HEK293T (cell line): ENCODE results near the gene CAPN9.
"Not testable (repeated sequence)": the region's sequence is repeated elsewhere in the genome, so short reads cannot be mapped to it uniquely, and the experiment has no call there.

Experiments used
- CTCF ChIA-PET: fragments of 350-600 bp; formaldehyde crosslinking; extraction: SDS; loops from one replicate; lab custom pipeline; 2021; ENCODE audit warnings: antibody characterized with exemption, inconsistent platforms; lab: Yijun Ruan, JAX
- POLR2A ChIA-PET: fragments of 350-600 bp; formaldehyde crosslinking; extraction: SDS; loops from one replicate; lab custom pipeline; 2020; ENCODE audit warnings: antibody characterized with exemption, inconsistent platforms; lab: Yijun Ruan, JAX
- DNase-seq: peaks from one replicate; pipeline ENCODE4 v3.0.0; 2012; ENCODE audit warnings: mixed read lengths; ENCODE audit errors: extremely low spot score
- ARNT ChIP-seq: fragments of 450-650 bp; IDR thresholded peaks from 2 replicates; pipeline ENCODE4 v1.6.1; 2017; ENCODE audit warnings: mild to moderate bottlenecking
- BHLHE40 ChIP-seq: fragments of 450-650 bp; IDR thresholded peaks from 2 replicates; pipeline ENCODE4 v1.6.1; 2016; ENCODE audit warnings: mild to moderate bottlenecking, moderate library complexity, borderline replicate concordance
- CTBP1 ChIP-seq: fragments of 450-650 bp; IDR thresholded peaks from 2 replicates; pipeline ENCODE4 v1.6.1; 2016; ENCODE audit warnings: borderline replicate concordance
- ELF4 ChIP-seq: fragments of 450-650 bp; IDR thresholded peaks from 2 replicates; pipeline ENCODE4 v1.6.1; 2017; ENCODE audit warnings: antibody characterized with exemption
- FOXA1 ChIP-seq: fragments of 450-650 bp; IDR thresholded peaks from 2 replicates; pipeline ENCODE4 v1.6.1; 2016; ENCODE audit warnings: mild to moderate bottlenecking
- FOXK2 ChIP-seq: fragments of 450-650 bp; IDR thresholded peaks from 2 replicates; pipeline ENCODE4 v1.6.1; 2016; ENCODE audit warnings: mild to moderate bottlenecking
- FOXM1 ChIP-seq: fragments of 450-650 bp; IDR thresholded peaks from 2 replicates; pipeline ENCODE4 v1.6.1; 2017; ENCODE audit warnings: mild to moderate bottlenecking, borderline replicate concordance
- HDGF ChIP-seq: fragments of 450-650 bp; IDR thresholded peaks from 2 replicates; pipeline ENCODE4 v1.6.1; 2017; ENCODE audit warnings: antibody characterized with exemption, borderline replicate concordance
- L3MBTL2 ChIP-seq: fragments of 450-650 bp; conservative IDR thresholded peaks from 2 replicates; pipeline ENCODE4 v1.6.1; 2016; ENCODE audit warnings: mild to moderate bottlenecking
- LEF1 ChIP-seq: fragments of 450-650 bp; IDR thresholded peaks from 2 replicates; pipeline ENCODE4 v1.6.1; 2017; ENCODE audit warnings: mild to moderate bottlenecking, borderline replicate concordance
- NFRKB ChIP-seq: fragments of 450-650 bp; IDR thresholded peaks from 2 replicates; pipeline ENCODE4 v1.6.1; 2016; ENCODE audit warnings: mild to moderate bottlenecking, moderate library complexity
- PKNOX1 ChIP-seq: fragments of 450-650 bp; IDR thresholded peaks from 2 replicates; pipeline ENCODE4 v1.6.1; 2016
- SP1 ChIP-seq: fragments of 450-650 bp; IDR thresholded peaks from 2 replicates; pipeline ENCODE4 v1.6.1; 2017
- SUZ12 ChIP-seq: fragments of 450-650 bp; IDR thresholded peaks from 2 replicates; pipeline ENCODE4 v1.6.1; 2016; ENCODE audit warnings: mild to moderate bottlenecking
- TARDBP ChIP-seq: fragments of 450-650 bp; IDR thresholded peaks from 2 replicates; pipeline ENCODE4 v1.6.1; 2016
- ZNF384 ChIP-seq: fragments of 450-650 bp; IDR thresholded peaks from 2 replicates; pipeline ENCODE4 v1.6.1; 2016

CAPN9 gene

GRCh38 chr1:230844561-230844960, 97.4 kb downstream of the CAPN9 start:
- TF ChIP-seq HDGF (no peak), NFRKB (no peak), ARNT (no peak), SUZ12 (no peak), L3MBTL2 (no peak), ELF4 (no peak), FOXA1 (no peak), PKNOX1 (no peak), TARDBP (no peak), BHLHE40 (no peak), CTBP1 (no peak), FOXM1 (no peak)
- CTCF ChIA-PET: no interaction called here
- POLR2A ChIA-PET: no interaction called here
- DNase-seq: no peak

- DNase-seq, CTCF ChIA-PET, POLR2A ChIA-PET: not testable (repeated sequence)
These were observed 98.0 kb downstream of the CAPN9 start for GRCh38 chr1:230845184-230845583.

GRCh38 chr1:230848235-230848634, 101.0 kb downstream of the CAPN9 start:
- no peak for TF ChIP-seq SUZ12
- TF ChIP-seq ARNT: no peak
- no peak for TF ChIP-seq PKNOX1
- TF ChIP-seq FOXK2: no peak
- TF ChIP-seq ELF4: no peak
- TF ChIP-seq NFRKB: no peak
- no peak for TF ChIP-seq L3MBTL2
- no peak for TF ChIP-seq FOXM1
- TF ChIP-seq TARDBP: no peak
- no peak for TF ChIP-seq LEF1
- CTCF ChIA-PET: no interaction called here

GRCh38 chr1:230849451-230850224, 102.5 kb downstream of the CAPN9 start:
- ChIA-PET POLR2A (no interaction called here), CTCF (no interaction called here)
- DNase-seq: no peak
- TF ChIP-seq SUZ12: no peak
- no peak for TF ChIP-seq SP1
- no peak for TF ChIP-seq NFRKB
- no peak for TF ChIP-seq HDGF
- no peak for TF ChIP-seq ZNF384
- TF ChIP-seq FOXM1: no peak
- TF ChIP-seq TARDBP: no peak
- no peak for TF ChIP-seq LEF1
- TF ChIP-seq FOXK2: no peak
- TF ChIP-seq ELF4: no peak
- TF ChIP-seq BHLHE40: no peak
- TF ChIP-seq L3MBTL2: no peak
- no peak for TF ChIP-seq FOXA1
- no peak for TF ChIP-seq ARNT
- TF ChIP-seq PKNOX1: no peak
- TF ChIP-seq CTBP1: no peak

More at GRCh38 chr1:230848235-230848634, 101.0 kb downstream of the CAPN9 start:
- no peak for DNase-seq
- POLR2A ChIA-PET: interaction anchor here (0.5 to 0.6 kb wide), 2 partner anchors 21 to 453 kb away, joined by 3 read pairs; no protein-coding TSS in a partner anchor

- POLR2A ChIA-PET: no interaction called here
- TF ChIP-seq CTBP1: no peak
- TF ChIP-seq SUZ12: no peak
- TF ChIP-seq L3MBTL2: no peak
- TF ChIP-seq FOXK2: no peak
- no peak for TF ChIP-seq NFRKB
- no peak for TF ChIP-seq PKNOX1
- TF ChIP-seq BHLHE40: no peak
- TF ChIP-seq SP1: no peak
- TF ChIP-seq FOXA1: no peak
- TF ChIP-seq ELF4: no peak
- no peak for TF ChIP-seq LEF1
- no peak for TF ChIP-seq TARDBP
- no peak for TF ChIP-seq ZNF384
- TF ChIP-seq FOXM1: no peak
- CTCF ChIA-PET: no interaction called here
- no peak for DNase-seq
These were observed 103.4 kb downstream of the CAPN9 start for GRCh38 chr1:230850547-230850946.

- TF ChIP-seq TARDBP: no peak
- no peak for TF ChIP-seq PKNOX1
- TF ChIP-seq LEF1: no peak
- TF ChIP-seq FOXA1: no peak
- TF ChIP-seq NFRKB: no peak
- TF ChIP-seq L3MBTL2: no peak
- TF ChIP-seq FOXM1: no peak
- TF ChIP-seq ARNT: no peak
- TF ChIP-seq FOXK2: no peak
- TF ChIP-seq SP1: no peak
- TF ChIP-seq SUZ12: no peak
- no peak for TF ChIP-seq CTBP1
- TF ChIP-seq ZNF384: no peak
- no peak for TF ChIP-seq HDGF
- ChIA-PET POLR2A (no interaction called here), CTCF (no interaction called here)
- no peak for DNase-seq
These were observed 104.1 kb downstream of the CAPN9 start for GRCh38 chr1:230851291-230851691.
